CD4-positive, alpha-beta T cell treated with Interferon gamma for 1 hour (primary cell): ENCODE measurements around the gene MGST3.
"Not testable (repeated sequence)": the region's sequence is repeated elsewhere in the genome, so short reads cannot be mapped to it uniquely, and the experiment has no call there.

ENCODE experiments used
- DNase-seq: peaks from one replicate; pipeline ENCODE4 v3.0.0-alpha.2; 2020

Gene MGST3

GRCh38 chr1:165701922-165702321 lies 70.9 kb downstream of the MGST3 start:
- not testable (repeated sequence) for DNase-seq

- no peak for DNase-seq
These were observed 72.6 kb downstream of the MGST3 start for GRCh38 chr1:165703648-165704047.
